DOHH2 (cell line): ENCODE results near the gene RRM1.

Experiments
- CTCF ChIP-seq: fragments of 200-600 bp; sonication (generic); IDR thresholded peaks from one replicate; pipeline ENCODE4 v1.5.1; 2014; ENCODE audit warnings: antibody characterized with exemption, mild to moderate bottlenecking, low read depth, low read length; ENCODE audit not compliant: poor library complexity, severe bottlenecking
- EZH2phosphoT487 ChIP-seq: fragments of 200-600 bp; sonication (generic); IDR thresholded peaks from 2 replicates; pipeline ENCODE4 v1.6.1; 2017; ENCODE audit warnings: borderline replicate concordance, mild to moderate bottlenecking, antibody characterized with exemption, low read length, moderate library complexity, mixed read lengths

GRCh38 chr11:4118107-4118506, 23.5 kb downstream of the RRM1 start:
- TF ChIP-seq CTCF: no peak
- no peak for TF ChIP-seq EZH2phosphoT487
